Esophagus muscularis mucosa (tissue), 3 donors: ENCODE results near the gene CRTAP.

ENCODE experiments used
- POLR2AphosphoS5 ChIP-seq, 2 donors: sonication (generic); formaldehyde crosslinking; IDR thresholded peaks; one replicate each; pipeline ENCODE4 v1.6.1; 2017; ENCODE audit warnings: antibody characterized with exemption in 2 of 2
- TF ChIP-seq, protein P1 (sequence below), 3 experiments: fragments of 200-600 bp in 2 of 3; fragments of 450-650 bp in 1 of 3; sonication (generic) in 2 of 3; IDR thresholded peaks; one replicate each; pipeline ENCODE4 v1.5.1; 2017 to 2019; ENCODE audit warnings: antibody characterized with exemption in 3 of 3, mild to moderate bottlenecking in 2 of 3, moderate library complexity in 1 of 3

GRCh38 chr3:33166095-33166494 is 52.3 kb downstream of the CRTAP start:
- TF ChIP-seq, protein P1, sequence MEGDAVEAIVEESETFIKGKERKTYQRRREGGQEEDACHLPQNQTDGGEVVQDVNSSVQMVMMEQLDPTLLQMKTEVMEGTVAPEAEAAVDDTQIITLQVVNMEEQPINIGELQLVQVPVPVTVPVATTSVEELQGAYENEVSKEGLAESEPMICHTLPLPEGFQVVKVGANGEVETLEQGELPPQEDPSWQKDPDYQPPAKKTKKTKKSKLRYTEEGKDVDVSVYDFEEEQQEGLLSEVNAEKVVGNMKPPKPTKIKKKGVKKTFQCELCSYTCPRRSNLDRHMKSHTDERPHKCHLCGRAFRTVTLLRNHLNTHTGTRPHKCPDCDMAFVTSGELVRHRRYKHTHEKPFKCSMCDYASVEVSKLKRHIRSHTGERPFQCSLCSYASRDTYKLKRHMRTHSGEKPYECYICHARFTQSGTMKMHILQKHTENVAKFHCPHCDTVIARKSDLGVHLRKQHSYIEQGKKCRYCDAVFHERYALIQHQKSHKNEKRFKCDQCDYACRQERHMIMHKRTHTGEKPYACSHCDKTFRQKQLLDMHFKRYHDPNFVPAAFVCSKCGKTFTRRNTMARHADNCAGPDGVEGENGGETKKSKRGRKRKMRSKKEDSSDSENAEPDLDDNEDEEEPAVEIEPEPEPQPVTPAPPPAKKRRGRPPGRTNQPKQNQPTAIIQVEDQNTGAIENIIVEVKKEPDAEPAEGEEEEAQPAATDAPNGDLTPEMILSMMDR (IDR thresholded peaks at IDR 0.05) = no peak
- no peak for TF ChIP-seq POLR2AphosphoS5 (IDR thresholded peaks at IDR 0.05)
